ENCODE measurements around the gene MAGOH. TPM values are rescaled to one million over a fixed set of nuclear protein-coding genes. Genes with fewer than 3 reads are reported as not detected.
A peak's percentile ranks its signal among the peaks of the same experiment; 100 is the strongest.

Gene MAGOH
- total RNA-seq, 1 donor = 24.2 TPM

- no peak for DNase-seq (ENCODE audit: low read depth)
- H3K4me3 ChIP-seq (ENCODE audit: low read depth, low read length) = no peak overlapping the region
- TF ChIP-seq CTCF (IDR thresholded peaks at IDR 0.05; ENCODE audit: insufficient read depth, low read length) = no peak
Observed at GRCh38 chr1:53203466-53203865, 34.9 kb downstream of the MAGOH start.

GRCh38 chr1:53198241-53198651 is 40.1 kb downstream of the MAGOH start:
- no peak for TF ChIP-seq CTCF (IDR thresholded peaks at IDR 0.05; ENCODE audit: insufficient read depth, low read length)
- peak; percentile 74 for DNase-seq (ENCODE audit: low read depth)

GRCh38 chr1:53197291-53198200 is 40.8 kb downstream of the MAGOH start:
- no peak for DNase-seq (ENCODE audit: low read depth)
- peak overlapping the region; percentile 75 for H3K4me3 ChIP-seq (ENCODE audit: low read depth, low read length)
- TF ChIP-seq CTCF (IDR thresholded peaks at IDR 0.05; ENCODE audit: insufficient read depth, low read length) = no peak

More at GRCh38 chr1:53198241-53198651, 40.1 kb downstream of the MAGOH start:
- H3K4me3 ChIP-seq (ENCODE audit: low read depth, low read length) = peak overlapping the region; percentile 75

GRCh38 chr1:53196485-53197290 is 41.6 kb downstream of the MAGOH start, which contains the start of gene CPT2:
CPT2 (plus strand) TSS chr1:53196824; CDS start chr1:53196944, 120 bp downstream.
- peak; percentile 90 for DNase-seq (ENCODE audit: low read depth)
- TF ChIP-seq CTCF (IDR thresholded peaks at IDR 0.05; ENCODE audit: insufficient read depth, low read length) = peak; percentile 20
- peak within 1 kb of the TSS; percentile 75 for H3K4me3 ChIP-seq (ENCODE audit: low read depth, low read length)

GRCh38 chr1:53196017-53196484 is 42.3 kb downstream of the MAGOH start:
- no peak for TF ChIP-seq CTCF (IDR thresholded peaks at IDR 0.05; ENCODE audit: insufficient read depth, low read length)
- H3K4me3 ChIP-seq (ENCODE audit: low read depth, low read length) = peak overlapping the region; percentile 75
- no peak for DNase-seq (ENCODE audit: low read depth)

GRCh38 chr1:53195246-53196016 is 42.9 kb downstream of the MAGOH start:
- no peak overlapping the region for H3K4me3 ChIP-seq (ENCODE audit: low read depth, low read length)
- no peak for DNase-seq (ENCODE audit: low read depth)
- no peak for TF ChIP-seq CTCF (IDR thresholded peaks at IDR 0.05; ENCODE audit: insufficient read depth, low read length)

All from fibroblast of the aortic adventitia (primary cell).